IMR-90 (cell line): ENCODE data around the gene HLA-DOB. TPM values are rescaled to one million over a fixed set of nuclear protein-coding genes. Genes with fewer than 3 reads are reported as not detected.

Experiments
- ATAC-seq: fragments of 200-7000 bp; cut with Tn5 transposase; 2 replicates; pipeline ENCODE4 v1.9.1; 2020; ENCODE audit warnings: low read depth, mild to moderate bottlenecking, moderate library complexity
- BruUV-seq: library from RNA; stranded (reverse); fragments of 400-500 nt; replicated peaks from 2 replicates; lab custom pipeline; 2021; lab: Mats Ljungman, UMichigan
- CTCF ChIA-PET: fragments of 300-600 bp; formaldehyde crosslinking; extraction: SDS; loops from one replicate; lab custom pipeline; 2021; ENCODE audit warnings: antibody characterized with exemption; lab: Yijun Ruan, JAX
- POLR2A ChIA-PET: fragments of 300-600 bp; sonication (Branson Sonifier 250); formaldehyde crosslinking; loops from one replicate; lab custom pipeline; 2022; ENCODE audit warnings: antibody characterized with exemption; ENCODE audit not compliant: unreplicated experiment; lab: Charles Lee
- DNase-seq: peaks from one replicate; pipeline ENCODE4 v3.0.0; 2013
- H2AFZ ChIP-seq: replicated peaks from 2 replicates; pipeline ENCODE3; 2013; ENCODE audit warnings: low read length, mild to moderate bottlenecking; ENCODE audit not compliant: poor library complexity
- H2AK5ac ChIP-seq: 2 replicates; pipeline ENCODE4 v1.6.1; 2013; ENCODE audit warnings: low read depth, low read length, inconsistent platforms
- H2AK9ac ChIP-seq: replicated peaks from 2 replicates; pipeline ENCODE3; 2013; ENCODE audit warnings: mild to moderate bottlenecking, low read depth, low read length, moderate library complexity; ENCODE audit not compliant: poor library complexity
- H2BK120ac ChIP-seq: 2 replicates; pipeline ENCODE4 v1.6.1; 2013; ENCODE audit warnings: low read depth, low read length, inconsistent platforms
- H2BK15ac ChIP-seq: 3 replicates; pipeline ENCODE4 v1.6.1; 2013; ENCODE audit warnings: low read depth, low read length, inconsistent platforms
- H2BK20ac ChIP-seq: 2 replicates; pipeline ENCODE4 v1.6.1; 2013; ENCODE audit warnings: low read depth, mild to moderate bottlenecking, inconsistent platforms, low read length, moderate library complexity
- H2BK5ac ChIP-seq: 2 replicates; pipeline ENCODE4 v1.6.1; 2013; ENCODE audit warnings: mild to moderate bottlenecking, low read depth, low read length, inconsistent platforms; ENCODE audit not compliant: poor library complexity, severe bottlenecking
- H3K14ac ChIP-seq: replicated peaks from 2 replicates; pipeline ENCODE4 v1.6.1; 2013; ENCODE audit warnings: low read depth, low read length, inconsistent platforms
- H3K18ac ChIP-seq: 2 replicates; pipeline ENCODE4 v1.6.1; 2013; ENCODE audit warnings: low read depth, low read length, control low read depth
- H3K23ac ChIP-seq: 2 replicates; pipeline ENCODE4 v1.6.1; 2013; ENCODE audit warnings: low read depth, low read length, inconsistent platforms
- H3K27ac ChIP-seq: 2 replicates; pipeline ENCODE4 v1.5.1; 2013; ENCODE audit warnings: mild to moderate bottlenecking, control low read depth, low read length; ENCODE audit not compliant: insufficient read depth
- H3K27me3 ChIP-seq: 2 replicates; pipeline ENCODE4 v1.6.1; 2013; ENCODE audit warnings: low read length; ENCODE audit not compliant: control insufficient read depth, insufficient read depth
- H3K36me3 ChIP-seq: 2 replicates; pipeline ENCODE4 v1.6.1; 2013; ENCODE audit warnings: low read length, mixed read lengths; ENCODE audit not compliant: control insufficient read depth, insufficient read depth
- H3K4ac ChIP-seq: 2 replicates; pipeline ENCODE4 v1.6.1; 2013; ENCODE audit warnings: low read depth, low read length, inconsistent platforms
- H3K4me1 ChIP-seq: 2 replicates; pipeline ENCODE4 v1.6.1; 2013; ENCODE audit warnings: low read length, mixed read lengths; ENCODE audit not compliant: control insufficient read depth, insufficient read depth
- H3K4me2 ChIP-seq: 2 replicates; pipeline ENCODE4 v1.6.1; 2013; ENCODE audit warnings: low read depth, mild to moderate bottlenecking, control low read depth, low read length, moderate library complexity
- H3K4me3 ChIP-seq: 2 replicates; pipeline ENCODE4 v1.5.1; 2013; ENCODE audit warnings: low read depth, mild to moderate bottlenecking, control low read depth, low read length, moderate library complexity; ENCODE audit not compliant: insufficient read depth
- H3K56ac ChIP-seq: 2 replicates; pipeline ENCODE4 v1.6.1; 2013; ENCODE audit warnings: low read length, inconsistent platforms; ENCODE audit not compliant: insufficient read depth; ENCODE audit errors: extremely low read depth
- H3K79me1 ChIP-seq, 2 experiments: 2 replicates each; pipeline ENCODE4 v1.6.1; 2013; ENCODE audit warnings: low read length in 2 of 2, inconsistent platforms in 1 of 2, low read depth in 1 of 2
- H3K9ac ChIP-seq: 2 replicates; pipeline ENCODE4 v1.6.1; 2013; ENCODE audit warnings: low read depth, low read length, control low read depth
- H3K9me1 ChIP-seq: 2 replicates; pipeline ENCODE4 v1.6.1; 2013; ENCODE audit warnings: low read length, inconsistent platforms; ENCODE audit not compliant: insufficient read depth
- H3K9me3 ChIP-seq: 2 replicates; pipeline ENCODE4 v1.6.1; 2013; ENCODE audit warnings: low read length; ENCODE audit not compliant: control insufficient read depth, insufficient read depth
- H4K20me1 ChIP-seq: 2 replicates; pipeline ENCODE4 v1.6.1; 2013; ENCODE audit warnings: low read length, inconsistent platforms; ENCODE audit not compliant: insufficient read depth
- H4K5ac ChIP-seq: 2 replicates; pipeline ENCODE4 v1.6.1; 2013; ENCODE audit warnings: mild to moderate bottlenecking, low read depth, low read length, control low read depth
- H4K8ac ChIP-seq, 2 experiments: 2 replicates each; pipeline ENCODE4 v1.6.1; 2013; ENCODE audit warnings: low read depth in 2 of 2, low read length in 2 of 2, control low read depth in 1 of 2, inconsistent platforms in 1 of 2
- H4K91ac ChIP-seq: 2 replicates; pipeline ENCODE4 v1.6.1; 2013; ENCODE audit warnings: low read depth, low read length, inconsistent platforms; ENCODE audit not compliant: insufficient read depth
- CEBPB ChIP-seq: IDR thresholded peaks from 2 replicates; pipeline ENCODE4 v1.6.1; 2012; ENCODE audit warnings: low read depth, low read length, improper control_type of control experiment
- MXI1 ChIP-seq: IDR thresholded peaks from 2 replicates; pipeline ENCODE4 v1.6.1; 2012; ENCODE audit warnings: low read depth, mild to moderate bottlenecking, low read length, moderate library complexity, borderline replicate concordance
- NFE2L2 ChIP-seq: fragments of 150-350 bp; IDR thresholded peaks from 2 replicates; pipeline ENCODE4 v1.6.1; 2016; ENCODE audit warnings: low read depth, mild to moderate bottlenecking, low read length
- RAD21 ChIP-seq: IDR thresholded peaks from 2 replicates; pipeline ENCODE4 v1.6.1; 2012; ENCODE audit warnings: low read length, improper control_type of control experiment
- RCOR1 ChIP-seq: IDR thresholded peaks from 2 replicates; pipeline ENCODE4 v1.6.1; 2012; ENCODE audit warnings: mild to moderate bottlenecking, low read length, improper control_type of control experiment; ENCODE audit not compliant: insufficient replicate concordance
- WGBS, 2 experiments: methylation state at CpG; one replicate each; pipeline versions ENCODE4 v1.1.5 to v1.1.7; 2013; ENCODE audit warnings: missing lambda C conversion rate in 2 of 2; ENCODE audit not compliant: insufficient read length in 1 of 2; ENCODE audit errors: extremely low coverage in 2 of 2; 5-methylcytosine and 5-hydroxymethylcytosine counted together
- dilution Hi-C: fragments of 300-500 bp; cut with HindIII; formaldehyde crosslinking; loops from one replicate; pipeline ENCODE4 v1.14.3; 2018; ENCODE audit warnings: low sequenced_read_pairs; ENCODE audit not compliant: unreplicated experiment
- in situ Hi-C: fragments of 300-500 bp; cut with MboI; formaldehyde crosslinking; loops from 3 replicates; pipeline ENCODE4 v1.14.3; 2019; ENCODE audit warnings: low sequenced_read_pairs, inconsistent platforms, mixed read lengths
- intact Hi-C: fragments of 100-400 bp; cut with micrococcal nuclease; formaldehyde crosslinking; loops from 2 replicates; pipeline ENCODE4 v1.10.0; 2022
- polyA plus RNA-seq, 3 experiments: library from polyadenylated mRNA; depleted of rRNA; stranded (reverse); fragments of >200 nt; gene quantifications; 2 replicates each; pipeline ENCODE4 v1.2.3, GENCODE V29; 2012; ENCODE audit warnings: low replicate concordance in 1 of 3
- total RNA-seq: library from RNA; depleted of rRNA; stranded (reverse); fragments of >200 nt; gene quantifications from 2 replicates; pipeline ENCODE4 v1.2.3, GENCODE V29; 2012
- TF ChIP-seq, protein P1 (sequence below): conservative IDR thresholded peaks from 2 replicates; pipeline ENCODE4 v1.5.1; 2012; ENCODE audit warnings: mild to moderate bottlenecking, low read depth, low read length, improper control_type of control experiment
- TF ChIP-seq, protein P2 (sequence below): fragments of 150-350 bp; IDR thresholded peaks from 2 replicates; pipeline ENCODE4 v1.6.1; 2017; ENCODE audit warnings: mild to moderate bottlenecking, antibody characterized with exemption, low read length, low read depth
- TF ChIP-seq, protein P3 (sequence below): fragments of 150-350 bp; IDR thresholded peaks from 2 replicates; pipeline ENCODE4 v1.6.1; 2016; ENCODE audit warnings: low read depth, mild to moderate bottlenecking, low read length, moderate library complexity, borderline replicate concordance

The HLA-DOB gene
- total and polyA plus RNA-seq, 2 of the 4 experiments (the other 2 are of a cell fraction) = 0.36 to 2.3 TPM

DNA sequence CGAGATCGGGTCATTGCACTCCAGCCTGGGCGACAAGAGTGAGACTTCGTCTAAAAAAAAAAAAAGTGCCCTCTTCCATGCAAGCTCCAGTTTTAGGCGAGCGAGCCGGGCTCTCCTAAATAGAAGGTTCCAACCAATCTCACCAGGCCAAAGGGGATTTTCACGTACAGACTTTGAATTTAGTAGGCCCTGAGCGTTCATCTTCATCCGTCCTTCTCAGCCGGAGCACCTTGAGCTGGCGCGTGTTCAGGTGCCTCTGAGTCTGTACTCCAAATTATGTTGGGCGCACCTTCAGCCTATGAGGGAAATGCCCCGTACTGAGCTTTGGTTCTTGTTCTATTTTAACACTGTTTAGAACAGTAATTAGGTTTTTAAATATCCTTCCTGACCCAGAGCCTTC lies 22.6 kb upstream of the HLA-DOB start:
- in situ Hi-C loops (no loop called here), intact Hi-C loops (no loop called here), dilution Hi-C loops (no loop called here)
- Histone ChIP-seq H2BK5ac (no peak overlapping the region), H3K36me3 (peaks cover 11% of the 10 kb centered on the region), H3K14ac (no peak overlapping the region), H3K18ac (no peak overlapping the region), H4K91ac (no peak overlapping the region), H3K4me1 (peaks cover 8% of the 10 kb centered on the region), H4K8ac (no peak overlapping the region), H3K9ac (no peak overlapping the region), H2BK120ac (no peak overlapping the region), H3K9me3 (no peaks in the 10 kb centered on the region), H3K4me3 (no peak overlapping the region), H2AK9ac (no peak overlapping the region), H3K4ac (no peak overlapping the region), H2AK5ac (no peak overlapping the region), H3K4me2 (no peak overlapping the region), H3K23ac (no peak overlapping the region), H2BK15ac (no peak overlapping the region), H4K20me1 (no peaks in the 10 kb centered on the region), H2AFZ (no peak overlapping the region), H4K5ac (no peak overlapping the region), H3K79me1 (peaks cover 2 to 31% of the 10 kb centered on the region in 2 experiments; a peak in 2 of 4 replicates), H3K27me3 (no peaks in the 10 kb centered on the region), H2BK20ac (no peak overlapping the region), H3K56ac (no peak overlapping the region), H3K9me1 (peaks cover 6% of the 10 kb centered on the region; the same call in 1 of the 2 replicates), H3K27ac (no peak overlapping the region)
- ChIA-PET CTCF (interaction anchor here (1.1 to 2.7 kb wide), 8 partner anchors 15 to 94 kb away, joined by 4 to 44 read pairs (median 6); partner anchors contain the start of genes PSMB9 and TAP1), POLR2A (interaction anchor here (1.2 to 1.5 kb wide), 2 partner anchors 15 to 28 kb away, joined by 5 to 9 read pairs; partner anchors contain the start of genes PSMB9 and TAP1)
- TF ChIP-seq, protein P1, sequence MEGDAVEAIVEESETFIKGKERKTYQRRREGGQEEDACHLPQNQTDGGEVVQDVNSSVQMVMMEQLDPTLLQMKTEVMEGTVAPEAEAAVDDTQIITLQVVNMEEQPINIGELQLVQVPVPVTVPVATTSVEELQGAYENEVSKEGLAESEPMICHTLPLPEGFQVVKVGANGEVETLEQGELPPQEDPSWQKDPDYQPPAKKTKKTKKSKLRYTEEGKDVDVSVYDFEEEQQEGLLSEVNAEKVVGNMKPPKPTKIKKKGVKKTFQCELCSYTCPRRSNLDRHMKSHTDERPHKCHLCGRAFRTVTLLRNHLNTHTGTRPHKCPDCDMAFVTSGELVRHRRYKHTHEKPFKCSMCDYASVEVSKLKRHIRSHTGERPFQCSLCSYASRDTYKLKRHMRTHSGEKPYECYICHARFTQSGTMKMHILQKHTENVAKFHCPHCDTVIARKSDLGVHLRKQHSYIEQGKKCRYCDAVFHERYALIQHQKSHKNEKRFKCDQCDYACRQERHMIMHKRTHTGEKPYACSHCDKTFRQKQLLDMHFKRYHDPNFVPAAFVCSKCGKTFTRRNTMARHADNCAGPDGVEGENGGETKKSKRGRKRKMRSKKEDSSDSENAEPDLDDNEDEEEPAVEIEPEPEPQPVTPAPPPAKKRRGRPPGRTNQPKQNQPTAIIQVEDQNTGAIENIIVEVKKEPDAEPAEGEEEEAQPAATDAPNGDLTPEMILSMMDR = no peak
- TF ChIP-seq MXI1 (no peak), RCOR1 (no peak), RAD21 (no peak), CEBPB (no peak), NFE2L2 (no peak)
- TF ChIP-seq, protein P2, sequence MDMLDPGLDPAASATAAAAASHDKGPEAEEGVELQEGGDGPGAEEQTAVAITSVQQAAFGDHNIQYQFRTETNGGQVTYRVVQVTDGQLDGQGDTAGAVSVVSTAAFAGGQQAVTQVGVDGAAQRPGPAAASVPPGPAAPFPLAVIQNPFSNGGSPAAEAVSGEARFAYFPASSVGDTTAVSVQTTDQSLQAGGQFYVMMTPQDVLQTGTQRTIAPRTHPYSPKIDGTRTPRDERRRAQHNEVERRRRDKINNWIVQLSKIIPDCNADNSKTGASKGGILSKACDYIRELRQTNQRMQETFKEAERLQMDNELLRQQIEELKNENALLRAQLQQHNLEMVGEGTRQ = no peak
- TF ChIP-seq, protein P3, sequence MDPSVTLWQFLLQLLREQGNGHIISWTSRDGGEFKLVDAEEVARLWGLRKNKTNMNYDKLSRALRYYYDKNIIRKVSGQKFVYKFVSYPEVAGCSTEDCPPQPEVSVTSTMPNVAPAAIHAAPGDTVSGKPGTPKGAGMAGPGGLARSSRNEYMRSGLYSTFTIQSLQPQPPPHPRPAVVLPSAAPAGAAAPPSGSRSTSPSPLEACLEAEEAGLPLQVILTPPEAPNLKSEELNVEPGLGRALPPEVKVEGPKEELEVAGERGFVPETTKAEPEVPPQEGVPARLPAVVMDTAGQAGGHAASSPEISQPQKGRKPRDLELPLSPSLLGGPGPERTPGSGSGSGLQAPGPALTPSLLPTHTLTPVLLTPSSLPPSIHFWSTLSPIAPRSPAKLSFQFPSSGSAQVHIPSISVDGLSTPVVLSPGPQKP = no peak
- 80% methylated on average over 2 of the region's 15 CpGs; no CpG with 5 or more reads in 1 of the 2 experiments for WGBS, 2 experiments
- DNase-seq (no peak), ATAC-seq (no peak)
- BruUV-seq = no TSS peak
